ENCODE results near the gene KCNC3.

The KCNC3 gene

DNA sequence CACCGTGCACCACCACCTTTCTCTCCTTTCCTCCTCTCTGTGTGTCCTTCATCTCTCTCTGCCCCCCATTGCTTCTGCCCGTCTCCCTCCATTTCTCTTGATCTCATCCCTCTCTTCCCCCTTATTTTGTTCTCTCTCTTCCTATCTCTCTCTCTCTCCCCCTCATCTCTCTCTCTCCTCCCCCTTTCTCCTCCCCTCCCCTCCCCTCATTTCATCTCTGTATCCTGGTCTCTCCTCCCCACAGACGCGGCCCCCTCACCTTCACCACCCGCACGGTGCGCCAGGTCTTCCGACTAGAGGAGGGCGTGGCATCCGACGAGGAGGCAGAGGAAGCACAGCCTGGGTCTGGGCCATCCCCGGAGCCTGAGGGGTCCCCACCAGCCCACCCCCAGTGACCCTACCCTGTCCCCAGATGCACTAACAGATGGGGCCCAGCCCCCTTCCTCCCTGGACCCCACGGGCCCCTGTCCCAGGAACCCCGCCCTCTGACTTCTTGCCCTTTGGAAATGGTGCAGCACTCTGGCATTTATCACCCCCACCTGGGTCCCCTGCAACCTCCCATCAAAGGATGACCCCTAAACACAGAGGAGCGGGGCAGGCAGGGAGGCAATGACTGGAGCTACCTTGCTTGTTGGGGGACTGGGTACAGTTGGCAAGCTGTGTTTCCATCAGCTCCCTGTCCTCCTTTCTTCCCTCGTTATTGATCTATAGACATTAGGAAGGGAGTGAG, 19.6 kb downstream of the KCNC3 start:
- no peak for DNase-seq

DNA sequence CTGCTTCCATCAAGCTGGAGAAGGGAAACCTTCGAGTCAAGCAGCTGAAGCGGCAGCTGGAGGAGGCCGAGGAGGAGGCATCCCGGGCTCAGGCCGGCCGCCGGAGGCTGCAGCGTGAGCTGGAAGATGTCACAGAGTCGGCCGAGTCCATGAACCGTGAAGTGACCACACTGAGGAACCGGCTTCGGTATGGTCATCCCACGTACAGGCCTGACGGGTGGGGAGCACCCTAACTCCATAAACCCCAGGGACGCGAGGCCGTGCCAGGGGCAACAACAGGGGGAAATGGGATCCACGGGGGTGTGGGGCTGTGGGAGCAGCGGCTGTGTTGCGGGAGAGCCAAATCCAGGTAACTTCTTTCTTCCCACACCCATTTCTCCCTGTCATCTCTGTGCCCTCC, 20.2 kb downstream of the KCNC3 start:
- no peak for DNase-seq

DNA sequence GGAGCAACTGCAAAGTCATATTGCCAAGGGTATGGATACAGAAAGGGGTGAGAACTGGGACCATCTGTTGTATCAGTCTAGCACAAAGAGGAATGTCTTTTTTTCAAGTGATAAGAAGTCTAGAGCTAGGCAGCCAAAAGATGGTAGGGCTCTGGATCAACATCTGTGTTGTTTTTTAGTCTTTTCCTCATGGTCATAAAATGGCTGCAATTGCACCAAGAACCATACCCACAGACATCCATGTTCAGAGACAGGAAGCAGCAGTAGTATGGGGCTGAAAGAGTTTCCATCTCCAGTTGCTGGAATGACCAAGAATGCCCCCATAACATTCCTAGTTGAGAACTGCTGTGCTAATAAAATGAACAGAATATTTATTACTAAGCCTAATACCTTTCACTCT, 25.6 kb downstream of the KCNC3 start:
- DNase-seq = no peak

DNA sequence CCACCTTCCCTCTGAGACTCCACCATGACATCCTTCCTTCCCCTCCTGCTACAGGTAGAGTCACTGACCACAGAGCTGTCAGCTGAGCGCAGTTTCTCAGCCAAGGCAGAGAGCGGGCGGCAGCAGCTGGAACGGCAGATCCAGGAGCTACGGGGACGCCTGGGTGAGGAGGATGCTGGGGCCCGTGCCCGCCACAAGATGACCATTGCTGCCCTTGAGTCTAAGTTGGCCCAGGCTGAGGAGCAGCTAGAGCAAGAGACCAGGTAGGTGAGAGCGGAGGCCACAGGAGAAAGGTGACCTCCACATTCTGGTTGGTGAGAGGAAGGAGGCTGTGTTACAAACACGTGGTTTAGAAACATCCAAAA, 27.6 kb downstream of the KCNC3 start:
- DNase-seq = no peak

DNA sequence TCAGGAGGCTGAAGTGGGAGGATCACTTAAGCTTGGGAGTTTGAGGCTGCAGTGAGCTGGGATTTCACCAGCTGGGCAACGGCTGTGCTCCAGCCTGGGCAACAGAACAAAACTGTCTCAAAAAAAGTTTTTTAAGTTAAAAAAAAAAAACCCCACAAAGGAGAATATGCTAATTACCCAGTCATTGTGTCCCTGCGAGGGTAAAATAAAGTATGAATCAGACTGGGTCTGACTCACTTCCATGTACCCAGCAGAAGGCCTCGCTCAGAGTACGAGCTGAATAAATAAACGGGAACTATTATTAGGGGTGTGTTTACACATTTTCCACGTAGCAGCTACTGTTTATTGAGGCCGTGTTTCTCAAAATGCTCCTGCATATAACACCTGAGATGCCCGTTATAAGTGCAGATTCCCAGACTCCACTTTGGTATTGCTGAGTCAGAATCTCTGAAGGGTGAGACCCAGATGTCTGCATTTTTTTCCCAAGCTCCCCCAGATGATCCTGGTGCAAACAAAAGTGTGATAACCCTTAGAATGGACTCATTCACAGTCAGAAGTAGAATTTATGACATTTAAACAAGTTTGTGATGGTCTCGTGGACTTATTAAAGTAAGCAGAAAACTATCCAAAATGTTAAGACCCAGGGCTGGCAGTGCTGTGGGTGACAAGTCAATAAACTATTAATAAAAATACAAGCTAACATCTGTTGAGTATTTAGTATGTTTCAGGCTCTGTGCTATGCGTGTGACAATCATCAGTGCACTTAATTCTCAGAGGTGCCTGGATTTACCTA, 28.2 kb downstream of the KCNC3 start:
- no peak for DNase-seq

DNA sequence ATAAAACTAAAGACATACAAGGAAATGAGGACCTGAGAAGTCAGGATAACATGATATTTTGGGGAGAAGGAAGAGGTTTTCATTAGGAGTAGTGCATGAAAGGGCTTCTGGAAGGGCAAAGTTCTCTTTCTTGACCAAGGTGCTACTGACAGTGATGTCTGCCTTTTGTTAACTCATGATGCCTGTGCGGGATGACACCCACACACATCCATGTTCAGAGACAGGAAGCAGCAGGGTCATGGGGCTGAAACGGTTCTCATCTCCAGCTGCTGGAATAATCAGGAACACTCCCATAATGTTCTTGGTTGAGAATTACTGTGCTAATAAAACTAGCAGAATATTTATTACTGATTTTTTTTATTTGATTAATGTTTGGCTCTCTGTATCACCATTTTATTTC, 29.1 kb downstream of the KCNC3 start:
- no peak for DNase-seq

DNA sequence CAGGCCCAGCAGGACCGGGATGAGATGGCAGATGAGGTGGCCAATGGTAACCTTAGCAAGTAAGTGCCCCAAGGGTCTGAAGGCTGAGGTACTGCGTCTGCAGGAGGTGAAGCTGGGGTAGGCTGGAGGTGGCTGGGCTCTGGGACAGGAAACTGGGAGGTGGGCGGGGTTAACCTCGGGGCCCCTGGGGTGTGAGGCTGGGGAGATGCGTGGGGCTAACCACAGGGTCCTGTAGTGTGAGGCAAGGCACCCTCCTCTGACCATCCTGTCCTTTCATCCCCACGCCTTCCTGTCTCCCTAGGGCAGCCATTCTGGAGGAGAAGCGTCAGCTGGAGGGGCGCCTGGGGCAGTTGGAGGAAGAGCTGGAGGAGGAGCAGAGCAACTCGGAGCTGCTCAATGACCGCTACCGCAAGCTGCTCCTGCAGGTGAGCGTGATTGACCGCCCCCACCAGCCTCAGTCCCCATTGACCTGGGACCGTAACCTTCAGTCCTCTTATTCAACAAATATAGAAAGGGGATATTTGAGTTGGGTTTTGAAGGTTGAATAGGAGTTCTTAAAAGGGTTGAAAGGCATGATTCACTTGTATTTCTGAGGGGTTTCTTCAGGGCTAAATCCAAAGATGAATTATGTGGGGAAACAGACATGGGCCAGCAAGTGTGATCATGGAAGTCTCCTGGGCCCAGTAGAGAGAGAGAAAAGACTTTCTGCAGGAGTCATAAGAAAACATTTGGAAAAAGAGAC, 35.7 kb downstream of the KCNC3 start:
- DNase-seq = no peak

DNA sequence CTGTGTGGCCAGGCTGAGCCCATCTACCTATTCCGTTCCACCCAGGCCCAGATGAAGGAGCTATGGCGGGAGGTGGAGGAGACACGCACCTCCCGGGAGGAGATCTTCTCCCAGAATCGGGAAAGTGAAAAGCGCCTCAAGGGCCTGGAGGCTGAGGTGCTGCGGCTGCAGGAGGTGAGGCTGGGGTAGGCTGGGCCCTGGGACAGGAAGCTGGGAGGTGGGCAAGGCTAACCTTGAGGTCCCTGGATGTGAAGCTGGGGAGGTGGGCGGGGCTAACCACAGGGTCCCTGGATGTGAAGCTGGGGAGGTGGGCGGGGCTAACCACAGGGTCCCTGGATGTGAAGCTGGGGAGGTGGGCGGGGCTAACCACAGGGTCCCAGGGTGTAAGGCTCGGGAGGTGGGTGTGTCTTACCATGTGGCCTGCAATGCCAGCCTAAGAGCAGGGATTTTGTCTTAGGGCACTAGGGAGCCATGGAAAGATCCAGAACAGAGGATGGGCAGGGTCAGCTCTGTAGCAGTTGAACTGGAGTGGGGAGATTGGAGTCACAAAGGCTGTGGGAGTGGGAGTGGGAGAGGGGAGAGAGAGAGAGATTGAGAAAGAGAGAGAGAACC, 36.9 kb downstream of the KCNC3 start:
- no peak for DNase-seq

DNA sequence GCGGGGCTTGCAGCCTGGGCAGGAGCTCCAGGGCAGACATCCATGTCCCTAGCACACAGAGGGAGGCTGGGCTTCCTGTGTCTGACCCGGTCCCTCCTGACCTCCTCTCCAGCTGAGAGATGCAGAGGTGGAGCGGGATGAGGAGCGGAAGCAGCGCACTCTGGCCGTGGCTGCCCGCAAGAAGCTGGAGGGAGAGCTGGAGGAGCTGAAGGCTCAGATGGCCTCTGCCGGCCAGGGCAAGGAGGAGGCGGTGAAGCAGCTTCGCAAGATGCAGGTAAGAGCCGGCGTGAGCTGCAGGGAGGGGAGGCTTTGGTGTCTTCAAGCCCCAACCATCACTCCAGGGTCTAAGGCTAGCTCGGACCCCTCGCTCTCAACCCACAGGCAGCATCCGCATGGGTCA, 38.4 kb downstream of the KCNC3 start:
- DNase-seq = no peak

DNA sequence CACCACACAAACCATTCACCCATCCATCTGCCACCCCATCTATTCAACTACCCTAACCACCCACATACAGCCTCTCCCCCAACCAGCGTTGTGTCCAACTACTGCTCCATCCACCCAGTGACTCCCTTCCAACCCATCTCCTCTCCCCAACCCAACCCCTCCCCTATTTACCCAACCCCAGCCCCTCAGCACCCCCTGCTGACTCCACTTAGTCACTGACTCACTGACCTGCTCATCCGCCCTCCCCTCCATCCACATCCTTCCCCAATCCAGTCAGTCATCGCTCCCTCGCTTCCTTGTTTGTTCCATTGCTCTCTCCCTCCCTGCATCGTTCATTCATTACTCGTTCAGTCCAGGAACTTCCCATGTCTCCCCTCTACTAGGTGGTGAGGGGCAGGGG, 39.2 kb downstream of the KCNC3 start:
- no peak for DNase-seq

DNA sequence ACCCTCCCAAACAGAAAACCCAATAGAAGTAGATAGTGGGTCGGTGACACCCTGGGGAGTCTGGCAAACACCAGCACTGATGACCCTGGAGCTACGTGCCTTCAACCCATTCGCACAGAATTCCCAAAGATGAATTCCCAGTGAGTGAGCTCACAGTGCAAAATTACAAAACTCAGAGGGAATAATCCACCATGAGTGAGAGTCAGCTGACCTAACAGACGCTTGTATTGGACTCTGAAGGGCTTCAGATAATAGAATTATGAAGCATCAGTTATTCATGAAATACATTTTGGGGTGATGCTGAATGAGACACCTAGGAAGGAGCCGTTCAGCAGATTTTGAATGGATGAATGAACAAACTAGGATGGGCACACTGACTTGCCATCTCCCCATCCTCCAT, 40.2 kb downstream of the KCNC3 start:
- DNase-seq = no peak

DNA sequence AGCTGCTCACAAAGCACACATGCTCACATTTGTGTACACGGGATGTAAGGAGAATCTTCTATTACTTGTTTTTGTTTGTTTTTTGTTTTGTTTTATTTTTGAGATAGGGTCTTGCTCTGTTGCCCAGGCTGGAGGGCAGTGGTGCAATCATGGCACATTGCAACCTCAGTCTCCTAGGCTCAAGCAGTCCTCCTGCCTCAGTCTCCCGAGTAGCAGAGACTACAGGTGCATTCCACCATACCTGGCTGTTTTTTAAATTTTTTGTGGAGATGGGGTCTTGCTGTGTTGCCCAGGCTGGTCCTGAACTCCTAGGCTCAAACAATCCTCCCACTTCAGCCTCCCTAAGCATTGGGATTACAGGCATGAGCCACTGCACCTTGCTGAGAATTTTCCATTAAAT, 41.8 kb downstream of the KCNC3 start:
- DNase-seq = no peak

DNA sequence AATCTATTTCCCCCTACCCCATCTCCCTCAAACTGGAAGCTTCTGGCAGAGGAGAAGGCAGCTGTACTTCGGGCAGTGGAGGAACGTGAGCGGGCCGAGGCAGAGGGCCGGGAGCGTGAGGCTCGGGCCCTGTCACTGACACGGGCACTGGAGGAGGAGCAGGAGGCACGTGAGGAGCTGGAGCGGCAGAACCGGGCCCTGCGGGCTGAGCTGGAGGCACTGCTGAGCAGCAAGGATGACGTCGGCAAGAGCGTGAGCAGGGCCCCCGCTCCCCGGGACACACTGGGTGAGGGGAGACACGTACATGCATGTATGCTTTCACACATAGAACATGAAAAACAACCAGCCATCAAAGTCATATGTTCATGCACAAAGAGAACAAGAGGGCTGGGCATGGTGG, 42.7 kb downstream of the KCNC3 start:
- DNase-seq = no peak

DNA sequence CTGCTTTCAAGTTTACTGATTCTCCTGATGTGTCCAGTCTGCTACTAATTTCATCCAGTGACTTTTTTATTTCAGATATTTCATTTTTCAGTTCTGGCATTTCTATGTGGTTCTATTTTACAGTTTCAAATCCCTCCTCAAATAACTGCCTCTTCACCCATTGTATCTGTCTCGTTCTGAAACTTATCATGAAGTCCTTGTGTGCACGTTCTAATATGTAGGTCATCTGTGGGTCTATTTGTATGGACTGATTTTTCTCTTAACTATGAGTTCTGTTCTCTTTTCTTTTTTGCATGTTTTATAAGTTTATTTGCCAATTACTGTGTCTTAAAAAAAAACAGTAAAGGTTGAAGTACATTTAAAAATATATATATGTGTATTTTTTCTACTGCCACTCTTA, 43.3 kb downstream of the KCNC3 start:
- no peak for DNase-seq

DNA sequence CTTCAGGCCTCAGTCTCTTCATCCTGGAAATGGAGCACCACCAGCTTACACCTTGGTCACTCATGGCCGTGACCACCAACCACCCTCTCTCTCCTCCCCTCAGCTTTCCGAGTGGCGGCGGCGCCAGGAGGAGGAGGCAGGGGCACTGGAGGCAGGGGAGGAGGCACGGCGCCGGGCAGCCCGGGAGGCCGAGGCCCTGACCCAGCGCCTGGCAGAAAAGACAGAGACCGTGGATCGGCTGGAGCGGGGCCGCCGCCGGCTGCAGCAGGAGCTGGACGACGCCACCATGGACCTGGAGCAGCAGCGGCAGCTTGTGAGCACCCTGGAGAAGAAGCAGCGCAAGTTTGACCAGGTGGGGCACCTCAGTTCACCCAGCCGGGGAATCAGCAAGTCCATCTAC, 47.7 kb downstream of the KCNC3 start:
- no peak for DNase-seq

DNA sequence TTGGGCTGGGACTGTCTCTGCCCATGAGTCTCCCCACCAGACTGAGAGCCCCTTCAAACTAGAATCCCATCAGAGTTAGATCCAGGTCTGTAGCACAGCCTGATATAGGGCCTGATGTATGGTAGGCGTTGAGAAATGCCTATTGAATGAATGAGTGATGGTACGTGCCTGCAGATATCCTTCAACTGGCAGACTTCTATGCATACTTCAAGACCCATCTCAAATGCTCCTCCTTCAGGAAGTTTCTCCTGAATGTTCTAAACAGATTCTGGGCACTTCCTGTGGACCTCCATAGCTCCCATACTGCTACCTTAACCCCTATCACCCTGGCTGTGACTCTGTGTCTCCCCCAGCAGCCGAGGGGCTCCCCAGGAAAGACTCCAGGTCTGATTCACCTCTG, 48.2 kb downstream of the KCNC3 start:
- DNase-seq = no peak

DNA sequence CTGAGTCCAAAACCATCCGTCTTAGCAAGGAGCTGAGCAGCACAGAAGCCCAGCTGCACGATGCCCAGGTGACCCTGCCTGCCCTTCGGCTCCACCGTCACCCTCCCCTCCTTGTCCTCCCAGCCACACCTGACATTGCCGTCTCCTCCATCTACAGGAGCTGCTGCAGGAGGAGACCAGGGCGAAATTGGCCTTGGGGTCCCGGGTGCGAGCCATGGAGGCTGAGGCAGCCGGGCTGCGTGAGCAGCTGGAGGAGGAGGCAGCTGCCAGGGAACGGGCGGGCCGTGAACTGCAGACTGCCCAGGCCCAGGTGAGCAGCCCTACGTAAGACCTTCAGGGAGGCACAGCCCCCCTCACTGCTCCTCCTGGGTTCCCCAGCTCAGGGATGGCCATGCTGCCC, 49.1 kb downstream of the KCNC3 start:
- DNase-seq = no peak

DNA sequence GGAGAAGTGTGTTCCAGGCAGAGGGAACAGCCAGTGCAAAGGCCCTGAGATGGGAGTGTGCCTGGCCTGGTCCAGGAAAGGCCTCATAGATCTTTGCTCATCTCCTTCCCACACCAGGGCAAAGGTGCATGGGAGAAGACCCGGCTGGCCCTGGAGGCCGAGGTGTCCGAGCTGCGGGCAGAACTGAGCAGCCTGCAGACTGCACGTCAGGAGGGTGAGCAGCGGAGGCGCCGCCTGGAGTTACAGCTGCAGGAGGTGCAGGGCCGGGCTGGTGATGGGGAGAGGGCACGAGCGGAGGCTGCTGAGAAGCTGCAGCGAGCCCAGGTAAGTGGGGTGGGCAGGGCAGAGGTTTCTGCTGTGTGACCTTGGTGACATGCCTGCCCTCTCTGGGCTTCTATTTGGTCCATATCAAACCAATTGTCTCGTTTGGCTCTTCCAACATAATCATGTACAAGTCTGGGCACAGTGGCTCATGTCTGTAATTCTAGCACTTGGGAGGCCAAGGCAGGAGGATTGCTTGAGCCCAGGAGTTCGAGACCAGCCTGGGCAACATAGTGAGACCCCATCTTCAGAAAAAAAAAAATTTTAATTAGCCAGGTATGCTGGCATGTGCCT, 51.1 kb downstream of the KCNC3 start:
- DNase-seq = no peak

DNA sequence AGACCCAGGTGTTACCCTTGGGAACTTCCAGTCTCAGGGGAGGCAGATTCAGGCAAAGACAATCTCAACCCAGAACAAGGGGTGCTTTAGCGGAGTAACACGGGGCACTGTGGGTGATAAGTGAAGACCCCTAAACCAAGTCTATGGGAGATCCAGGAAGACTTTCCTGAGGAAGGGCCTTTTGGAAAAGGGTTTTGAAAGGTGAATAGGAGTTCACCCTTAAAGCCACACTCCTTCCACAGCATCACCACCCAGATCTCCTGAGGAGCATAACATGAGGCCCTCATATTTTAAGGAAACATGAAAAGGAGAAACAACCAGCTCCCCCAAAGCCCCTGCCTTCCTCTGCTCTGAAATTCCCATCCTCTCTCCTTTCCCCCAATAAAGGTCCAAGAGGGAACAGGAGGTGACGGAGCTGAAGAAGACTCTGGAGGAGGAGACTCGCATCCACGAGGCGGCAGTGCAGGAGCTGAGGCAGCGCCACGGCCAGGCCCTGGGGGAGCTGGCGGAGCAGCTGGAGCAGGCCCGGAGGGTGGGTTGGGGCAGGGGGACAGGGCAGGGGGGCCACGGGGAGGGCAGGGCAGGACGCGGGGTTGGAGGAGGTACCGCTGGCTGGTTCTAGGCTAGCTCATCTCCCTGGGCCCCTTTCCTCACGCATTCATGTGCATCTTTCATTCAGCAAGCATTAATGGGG, 52.7 kb downstream of the KCNC3 start:
- DNase-seq = no peak

DNA sequence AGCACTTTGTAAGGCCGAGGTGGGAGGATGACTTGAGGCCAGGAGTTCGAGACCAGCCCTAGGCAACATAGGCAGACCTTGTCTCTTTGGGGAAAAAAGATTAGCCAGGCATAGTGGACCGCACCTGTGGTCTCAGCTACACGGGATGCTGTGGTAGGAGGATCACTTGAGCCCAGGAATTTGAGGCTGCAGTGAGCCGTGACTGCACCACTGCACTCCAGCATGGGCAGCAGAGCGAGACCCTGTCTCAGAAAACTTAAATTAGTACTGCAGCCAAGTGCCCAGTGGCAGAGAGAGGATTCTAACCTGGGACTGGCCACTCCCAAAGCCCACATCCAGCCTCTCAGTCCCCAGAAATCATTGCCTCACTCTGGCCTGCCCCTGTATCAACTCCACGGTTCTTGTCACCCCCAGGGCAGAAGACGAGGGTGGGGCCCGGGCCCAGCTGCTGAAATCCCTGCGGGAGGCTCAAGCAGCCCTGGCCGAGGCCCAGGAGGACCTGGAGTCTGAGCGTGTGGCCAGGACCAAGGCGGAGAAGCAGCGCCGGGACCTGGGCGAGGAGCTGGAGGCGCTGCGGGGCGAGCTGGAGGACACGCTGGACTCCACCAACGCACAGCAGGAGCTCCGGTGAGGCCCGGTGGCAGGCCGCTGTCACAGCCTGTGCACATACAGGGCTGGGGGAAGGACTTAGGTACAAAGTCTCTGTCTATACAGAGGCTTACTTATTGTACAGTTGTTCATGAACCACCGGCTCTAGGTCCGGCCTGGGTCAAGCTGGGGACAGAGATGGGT, 53.4 kb downstream of the KCNC3 start:
- no peak for DNase-seq

DNA sequence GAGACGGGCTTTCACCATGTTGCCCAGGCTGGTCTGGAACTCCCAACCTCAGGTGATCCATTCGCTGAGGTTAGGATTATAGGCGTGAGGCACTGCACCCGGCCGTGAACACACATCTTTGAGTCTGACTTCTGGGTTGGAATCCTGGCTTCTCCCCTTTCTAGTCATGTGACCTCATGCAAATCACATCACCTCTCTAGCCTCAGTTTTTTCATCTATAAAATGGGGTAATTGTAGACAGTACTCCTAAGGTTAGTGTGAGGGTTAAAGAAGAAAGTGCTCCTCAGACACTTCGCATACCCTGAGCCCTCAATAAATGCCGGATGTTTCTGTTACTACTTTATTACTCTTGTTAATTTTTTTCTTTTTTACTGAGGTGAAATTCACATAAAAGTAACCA, 55.4 kb downstream of the KCNC3 start:
- DNase-seq = no peak
